HCT116 (cell line): Measurements from ENCODE around the gene GRIN3A. TPM values are rescaled to one million over a fixed set of nuclear protein-coding genes. Genes with fewer than 3 reads are reported as not detected.
A peak's percentile ranks its signal among the peaks of the same experiment; 100 is the strongest.

Experiments
- ATAC-seq: fragments of 200-7000 bp; cut with Tn5 transposase; 2 replicates; pipeline ENCODE4 v1.9.1; 2020; ENCODE audit warnings: mild to moderate bottlenecking, moderate library complexity
- BruUV-seq: library from RNA; stranded (reverse); fragments of 400-500 nt; replicated peaks from 2 replicates; lab custom pipeline; 2021; lab: Mats Ljungman, UMichigan
- CTCF ChIA-PET: fragments of 300-600 bp; sonication (Branson Sonifier 250); formaldehyde crosslinking; loops from one replicate; lab custom pipeline; 2021; ENCODE audit warnings: antibody characterized with exemption; lab: Charles Lee
- POLR2A ChIA-PET: fragments of 300-600, 350-600 bp; sonication (Branson Sonifier 250); formaldehyde crosslinking; loops from one replicate; lab custom pipeline; 2021; ENCODE audit warnings: antibody characterized with exemption; lab: Charles Lee
- RAD21 ChIA-PET, 2 experiments: fragments of 300-600 bp; sonication (Branson Sonifier 250); formaldehyde crosslinking; loops; one replicate each; lab custom pipeline; 2023; ENCODE audit warnings: low total read pairs in 2 of 2; ENCODE audit not compliant: uncharacterized antibody in 2 of 2, unreplicated experiment in 2 of 2, low non-redundant PET in 1 of 2; lab: Charles Lee
- DNase-seq: peaks from one replicate; pipeline ENCODE4 v3.0.0-alpha.2; 2010; ENCODE audit warnings: low read depth, low spot score
- H2AFZ ChIP-seq: fragments of 200-600 bp; shearing (Covaris generic), sonication (generic); 2 replicates; pipeline ENCODE4 v1.6.1; 2017; ENCODE audit warnings: low read depth, mixed run types, mixed read lengths, antibody characterized with exemption, low read length; ENCODE audit not compliant: poor library complexity, severe bottlenecking
- H3K27ac ChIP-seq: 2 replicates; pipeline ENCODE4 v1.5.1; 2012; ENCODE audit warnings: low read depth, low read length
- H3K27me3 ChIP-seq: fragments of 200-600 bp; sonication (generic); 2 replicates; pipeline ENCODE4 v1.6.1; 2016; ENCODE audit warnings: mixed run types, low read length, mixed read lengths; ENCODE audit not compliant: insufficient read depth
- H3K36me3 ChIP-seq, 2 experiments: fragments of 200-500 bp in 1 of 2; fragments of 200-600 bp in 1 of 2; sonication (Bioruptor generic) in 1 of 2; sonication (generic) in 1 of 2; 2 replicates each; pipeline versions ENCODE4 v1.5.1 to v1.6.1; 2014 to 2016; ENCODE audit warnings: low read length in 2 of 2, inconsistent platforms in 1 of 2, mixed read lengths in 1 of 2, mixed run types in 1 of 2; ENCODE audit not compliant: insufficient read depth in 2 of 2, control insufficient read depth in 1 of 2
- H3K4me1 ChIP-seq, 2 experiments: fragments of 200-600 bp in 1 of 2; sonication (generic) in 1 of 2; 2 replicates each; pipeline versions ENCODE4 v1.5.1 to v1.6.1; 2012 to 2017; ENCODE audit warnings: low read length in 2 of 2, inconsistent platforms in 1 of 2, mild to moderate bottlenecking in 1 of 2, mixed read lengths in 1 of 2, mixed run types in 1 of 2, moderate library complexity in 1 of 2; ENCODE audit not compliant: insufficient read depth in 2 of 2, control insufficient read depth in 1 of 2
- H3K4me2 ChIP-seq: fragments of 200-600 bp; sonication (generic); 2 replicates; pipeline ENCODE4 v1.6.1; 2017; ENCODE audit warnings: mixed run types, low read length, mixed read lengths
- H3K4me3 ChIP-seq, 2 experiments: fragments of 200-600 bp in 1 of 2; sonication (generic) in 1 of 2; replicated peaks in 1 of 2; 2 replicates each; pipeline ENCODE4 v1.5.1; 2011 to 2016; ENCODE audit warnings: low read length in 2 of 2, control low read depth in 1 of 2, low read depth in 1 of 2, mild to moderate bottlenecking in 1 of 2, mixed read lengths in 1 of 2, mixed run types in 1 of 2
- H3K79me2 ChIP-seq: fragments of 200-600 bp; sonication (generic); 2 replicates; pipeline ENCODE4 v1.6.1; 2017; ENCODE audit warnings: mild to moderate bottlenecking, mixed run types, low read length, moderate library complexity, mixed read lengths; ENCODE audit not compliant: insufficient read depth
- H3K9ac ChIP-seq: fragments of 200-600 bp; sonication (generic); 2 replicates; pipeline ENCODE4 v1.6.1; 2016; ENCODE audit warnings: low read length, mixed read lengths
- H3K9me2 ChIP-seq: fragments of 200-600 bp; sonication (generic), shearing (Covaris generic); 2 replicates; pipeline ENCODE4 v1.6.1; 2017; ENCODE audit warnings: mixed run types, mild to moderate bottlenecking, moderate library complexity; ENCODE audit not compliant: insufficient read depth
- H3K9me3 ChIP-seq, 2 experiments: fragments of 200-500 bp in 1 of 2; fragments of 200-600 bp in 1 of 2; sonication (Bioruptor generic) in 1 of 2; sonication (generic) in 1 of 2; 2 replicates each; pipeline ENCODE4 v1.6.1; 2014 to 2017; ENCODE audit warnings: low read length in 2 of 2, mixed read lengths in 2 of 2, inconsistent platforms in 1 of 2, low read depth in 1 of 2, mild to moderate bottlenecking in 1 of 2, mixed run types in 1 of 2, moderate library complexity in 1 of 2; ENCODE audit not compliant: control insufficient read depth in 1 of 2, insufficient read depth in 1 of 2
- H4K20me1 ChIP-seq: fragments of 200-600 bp; sonication (generic), shearing (Covaris generic); 2 replicates; pipeline ENCODE4 v1.6.1; 2017; ENCODE audit warnings: mixed run types, mild to moderate bottlenecking, moderate library complexity; ENCODE audit not compliant: insufficient read depth
- CTCF ChIP-seq, 3 experiments: fragments of 200-600 bp in 1 of 3; sonication (generic) in 1 of 3; IDR thresholded peaks in 2 of 3; conservative IDR thresholded peaks in 1 of 3; 2 replicates each; pipeline ENCODE4 v1.5.1; 2012 to 2017; ENCODE audit warnings: low read depth in 2 of 3, low read length in 2 of 3, antibody characterized with exemption in 1 of 3, borderline replicate concordance in 1 of 3, control low read depth in 1 of 3, mild to moderate bottlenecking in 1 of 3, mixed read lengths in 1 of 3, mixed run types in 1 of 3, moderate library complexity in 1 of 3; ENCODE audit not compliant: insufficient read depth in 1 of 3
- ELF1 ChIP-seq: IDR thresholded peaks from 2 replicates; pipeline ENCODE4 v1.6.1; 2012; ENCODE audit warnings: low read depth, borderline replicate concordance
- EZH2 ChIP-seq: fragments of 200-600 bp; sonication (generic); IDR thresholded peaks from 2 replicates; pipeline ENCODE4 v1.6.1; 2017; ENCODE audit warnings: antibody characterized with exemption, mixed run types
- EZH2phosphoT487 ChIP-seq: fragments of 200-600 bp; IDR thresholded peaks from 2 replicates; pipeline ENCODE4 v1.6.1; 2018; ENCODE audit warnings: antibody characterized with exemption, borderline replicate concordance
- POLR2A ChIP-seq: IDR thresholded peaks from 2 replicates; pipeline ENCODE4 v1.7.0; 2011; ENCODE audit warnings: borderline replicate concordance; ENCODE audit not compliant: insufficient read depth, insufficient read length; ENCODE audit errors: extremely low read depth
- POLR2AphosphoS5 ChIP-seq: IDR thresholded peaks from 2 replicates; pipeline ENCODE4 v1.6.1; 2011; ENCODE audit warnings: mild to moderate bottlenecking, low read depth, low read length, moderate library complexity
- RAD21 ChIP-seq: IDR thresholded peaks from 2 replicates; pipeline ENCODE4 v1.6.1; 2012; ENCODE audit warnings: low read depth, mild to moderate bottlenecking
- SIN3A ChIP-seq: IDR thresholded peaks from 2 replicates; pipeline ENCODE4 v1.6.1; 2012; ENCODE audit warnings: low read depth
- SRF ChIP-seq: IDR thresholded peaks from 2 replicates; pipeline ENCODE4 v1.6.1; 2012; ENCODE audit warnings: low read depth
- TCF7L2 ChIP-seq: IDR thresholded peaks from 2 replicates; pipeline ENCODE4 v1.7.0; 2011; ENCODE audit warnings: borderline replicate concordance, inconsistent platforms; ENCODE audit not compliant: insufficient read depth, insufficient read length; ENCODE audit errors: extremely low read depth
- ZFX ChIP-seq: fragments of 450-650 bp; IDR thresholded peaks from 2 replicates; pipeline ENCODE4 v1.6.1; 2017
- ZNF274 ChIP-seq: fragments of 200-500 bp; sonication (Bioruptor generic); IDR thresholded peaks from 2 replicates; pipeline ENCODE4 v1.6.1; 2014; ENCODE audit warnings: mild to moderate bottlenecking, low read depth, low read length, inconsistent platforms
- intact Hi-C: fragments of 100-400 bp; cut with micrococcal nuclease; formaldehyde crosslinking; loops from 2 replicates; pipeline ENCODE4 v1.10.0; 2022
- total RNA-seq: library from RNA; stranded (reverse); gene quantifications from one replicate; pipeline ENCODE4 v1.2.1, GENCODE V29; 2021; ENCODE audit not compliant: unreplicated experiment
- TF ChIP-seq, protein P1 (sequence below): IDR thresholded peaks from 2 replicates; pipeline ENCODE4 v1.6.1; 2012
- TF ChIP-seq, protein P2 (sequence below): IDR thresholded peaks from 2 replicates; pipeline ENCODE4 v1.6.1; 2012

Gene GRIN3A
- total RNA-seq, 1 experiment from 2014 or later = not detected

- no peaks in the 10 kb centered on the region for H3K79me2 ChIP-seq
- H3K27me3 ChIP-seq = peaks cover 39% of the 10 kb centered on the region
- TF ChIP-seq POLR2A (no peak), CTCF (IDR thresholded peaks at IDR 0.05 in 2 of 3, conservative IDR thresholded peaks at IDR 0.05 in 1 of 3; ENCODE audit: borderline replicate concordance in 1 of 3, insufficient read depth in 1 of 3, low read depth in 2 of 3, low read length in 2 of 3) (peak; percentile 48 to 69 (median 62)), RAD21 (peak; percentile 69)
- no peaks in the 10 kb centered on the region for H3K4me1 ChIP-seq
- no peaks in the 10 kb centered on the region for H3K9me3 ChIP-seq
- ChIA-PET POLR2A (no interaction called here), RAD21 (no interaction called here), CTCF (interaction anchor here (0.8 to 0.9 kb wide), 2 partner anchors 15 to 126 kb away, joined by 3 to 6 read pairs; no protein-coding TSS in a partner anchor)
- DNase-seq (peak; percentile 31), ATAC-seq (peak; percentile 90)
- no peak overlapping the region for H3K4me3 ChIP-seq
- H3K4me2 ChIP-seq = no peak overlapping the region
- intact Hi-C loops = loop anchor here (5.0 kb wide), 2 partner anchors 105 to 125 kb away; no protein-coding TSS in a partner anchor
- no peak overlapping the region for H3K27ac ChIP-seq
- H3K36me3 ChIP-seq = no peaks in the 10 kb centered on the region
- no peak overlapping the region for H3K9ac ChIP-seq
- BruUV-seq = no TSS peak
- no peaks in the 10 kb centered on the region for H3K9me2 ChIP-seq
- no peaks in the 10 kb centered on the region for H4K20me1 ChIP-seq
- H2AFZ ChIP-seq = no peak overlapping the region
Measured at GRCh38 chr9:101601904-101602765, 136.3 kb downstream of the GRIN3A start.

DNA sequence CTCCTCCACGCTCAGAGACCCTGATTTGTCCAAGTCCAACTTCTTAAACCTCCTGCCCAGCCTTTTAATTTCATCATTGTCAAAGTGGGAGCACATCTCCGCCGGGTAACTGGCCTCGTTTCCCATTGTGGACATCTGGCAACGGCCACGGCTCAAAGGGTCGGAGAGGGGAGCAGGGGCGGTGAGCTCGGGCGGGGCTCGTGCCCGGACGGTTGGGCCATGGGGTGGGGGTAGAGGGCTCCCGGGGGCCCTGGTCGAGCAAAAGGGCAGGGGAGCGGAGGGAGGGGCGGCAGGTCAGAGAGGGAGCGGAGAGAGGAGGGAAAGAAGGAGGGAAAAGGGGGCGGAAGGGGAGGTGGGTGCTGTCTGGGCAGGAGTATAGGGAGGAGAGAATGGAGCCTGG is 143.7 kb downstream of the GRIN3A start, which contains the start of gene PPP3R2:
Gene PPP3R2, minus strand, starts transcription at position 174 of the 400 bp plus-strand sequence. Its CDS starts 48 bp downstream, at position 126.
- peaks cover 14% of the 10 kb centered on the region for H3K27me3 ChIP-seq
- no peaks in the 10 kb centered on the region for H3K9me3 ChIP-seq
- no peaks in the 10 kb centered on the region for H3K36me3 ChIP-seq
- intact Hi-C loops = no loop called here
- no peak within 1 kb of the TSS for H3K9ac ChIP-seq
- H3K9me2 ChIP-seq = no peaks in the 10 kb centered on the region
- BruUV-seq = no TSS peak
- no peak within 1 kb of the TSS for H3K27ac ChIP-seq
- H3K4me3 ChIP-seq = no peak within 1 kb of the TSS
- RAD21 ChIA-PET = no interaction called here
- H2AFZ ChIP-seq = no peak within 1 kb of the TSS
- CTCF ChIA-PET = no interaction called here
- H4K20me1 ChIP-seq = no peaks in the 10 kb centered on the region
- ATAC-seq = no peak
- POLR2A ChIA-PET = no interaction called here
- no peak for DNase-seq
- no peaks in the 10 kb centered on the region for H3K79me2 ChIP-seq
- no peak within 1 kb of the TSS for H3K4me2 ChIP-seq
- H3K4me1 ChIP-seq = peaks cover 0 to 3% of the 10 kb centered on the region in 2 experiments; a peak in 1 of 4 replicates
- TF ChIP-seq ELF1 (no peak), EZH2 (no peak), POLR2A (no peak), CTCF (IDR thresholded peaks at IDR 0.05 in 2 of 3, conservative IDR thresholded peaks at IDR 0.05 in 1 of 3; ENCODE audit: borderline replicate concordance in 1 of 3, insufficient read depth in 1 of 3, low read depth in 2 of 3, low read length in 2 of 3) (no peak), SRF (no peak), ZNF274 (no peak), SIN3A (no peak), EZH2phosphoT487 (no peak), POLR2AphosphoS5 (no peak), ZFX (no peak), TCF7L2 (no peak)
- TF ChIP-seq, protein P1, sequence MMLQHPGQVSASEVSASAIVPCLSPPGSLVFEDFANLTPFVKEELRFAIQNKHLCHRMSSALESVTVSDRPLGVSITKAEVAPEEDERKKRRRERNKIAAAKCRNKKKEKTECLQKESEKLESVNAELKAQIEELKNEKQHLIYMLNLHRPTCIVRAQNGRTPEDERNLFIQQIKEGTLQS = no peak
- TF ChIP-seq, protein P2, sequence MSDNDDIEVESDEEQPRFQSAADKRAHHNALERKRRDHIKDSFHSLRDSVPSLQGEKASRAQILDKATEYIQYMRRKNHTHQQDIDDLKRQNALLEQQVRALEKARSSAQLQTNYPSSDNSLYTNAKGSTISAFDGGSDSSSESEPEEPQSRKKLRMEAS = no peak
